ENCODE measurements around the gene DPY19L1. TPM values are rescaled to one million over a fixed set of nuclear protein-coding genes. Genes with fewer than 3 reads are reported as not detected.
"Not testable (repeated sequence)": the region's sequence is repeated elsewhere in the genome, so short reads cannot be mapped to it uniquely, and the experiment has no call there.

The DPY19L1 gene
- total RNA-seq, 1 experiment from 2014 or later: 51.2 TPM

DNA sequence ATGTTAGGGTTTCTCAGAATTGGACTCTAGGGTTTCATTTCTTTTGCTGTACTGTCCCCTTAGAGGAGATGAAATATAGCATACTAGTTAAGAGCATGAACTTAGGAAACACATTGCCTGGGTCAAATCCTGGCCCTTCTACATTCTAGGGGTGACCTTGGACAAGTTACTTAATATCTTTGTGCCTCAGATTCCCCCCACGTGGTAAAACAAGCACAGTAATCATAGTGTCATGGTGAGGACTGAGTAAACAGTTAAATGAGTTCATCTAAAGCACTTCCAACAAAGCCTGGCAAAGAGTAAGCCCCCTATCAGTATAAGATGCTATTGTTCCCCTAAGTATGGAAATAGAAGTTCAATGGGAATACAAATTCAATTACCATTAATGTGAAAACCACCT is 5.1 kb downstream of the DPY19L1 start:
- no peak for DNase-seq (ENCODE audit: low read depth)

DNA sequence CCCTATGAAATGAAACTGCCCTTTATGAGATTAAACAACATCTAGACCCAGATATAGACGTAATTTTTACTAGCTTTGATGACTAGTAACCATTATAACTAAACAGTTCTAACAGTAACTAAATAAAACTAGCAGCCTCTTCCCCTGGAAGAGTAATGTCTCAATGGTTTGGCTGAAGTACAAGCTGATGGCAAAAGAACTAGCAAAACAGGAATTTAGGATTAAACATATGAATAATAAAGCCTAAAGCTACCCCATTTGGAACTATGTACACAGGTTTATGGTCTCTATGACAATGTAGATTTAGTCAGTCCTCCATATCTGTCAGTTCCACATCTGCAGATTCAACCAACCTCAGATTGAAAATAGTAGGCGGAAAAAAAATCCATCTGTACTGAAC is 6.4 kb downstream of the DPY19L1 start:
- DNase-seq (ENCODE audit: low read depth): no peak

DNA sequence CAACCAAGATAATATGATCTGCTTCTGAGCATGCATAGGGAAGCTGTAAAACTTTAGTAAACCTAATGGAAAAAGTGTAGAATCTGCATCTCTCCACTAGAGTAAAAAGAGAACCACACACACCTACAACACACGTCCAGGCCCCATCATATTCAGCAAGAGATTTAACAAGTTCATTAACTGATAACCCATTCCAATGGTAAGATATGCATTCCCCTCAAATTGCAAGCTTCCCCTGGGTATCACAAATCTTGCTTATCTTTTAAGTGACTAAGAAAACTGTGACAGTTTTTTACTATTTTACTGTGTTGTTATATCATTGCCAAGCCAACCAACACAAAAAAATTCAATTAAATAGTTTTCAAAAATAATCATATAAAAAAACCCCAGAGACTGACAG is 8.0 kb downstream of the DPY19L1 start:
- no peak for DNase-seq (ENCODE audit: low read depth)

DNA sequence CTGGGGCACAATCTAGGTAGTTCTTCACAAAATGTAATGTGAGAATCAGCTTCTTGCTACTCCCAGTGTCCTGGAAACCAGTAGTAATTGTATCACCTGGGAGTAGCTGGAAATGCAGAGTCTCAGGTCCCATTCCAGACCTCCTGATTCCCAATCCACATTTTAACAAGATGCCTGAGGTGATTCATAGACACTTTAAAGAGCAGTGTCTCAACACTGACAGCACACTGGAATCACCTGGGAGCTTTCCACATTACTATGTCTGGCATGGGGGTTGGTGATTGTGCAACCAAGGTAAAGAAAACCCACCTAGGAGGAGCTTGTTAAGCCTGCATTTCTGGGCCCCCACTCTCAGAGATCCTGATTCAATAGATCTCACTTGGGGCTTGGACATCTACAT is 11.1 kb downstream of the DPY19L1 start:
- peak; percentile 18 for DNase-seq (ENCODE audit: low read depth)

DNA sequence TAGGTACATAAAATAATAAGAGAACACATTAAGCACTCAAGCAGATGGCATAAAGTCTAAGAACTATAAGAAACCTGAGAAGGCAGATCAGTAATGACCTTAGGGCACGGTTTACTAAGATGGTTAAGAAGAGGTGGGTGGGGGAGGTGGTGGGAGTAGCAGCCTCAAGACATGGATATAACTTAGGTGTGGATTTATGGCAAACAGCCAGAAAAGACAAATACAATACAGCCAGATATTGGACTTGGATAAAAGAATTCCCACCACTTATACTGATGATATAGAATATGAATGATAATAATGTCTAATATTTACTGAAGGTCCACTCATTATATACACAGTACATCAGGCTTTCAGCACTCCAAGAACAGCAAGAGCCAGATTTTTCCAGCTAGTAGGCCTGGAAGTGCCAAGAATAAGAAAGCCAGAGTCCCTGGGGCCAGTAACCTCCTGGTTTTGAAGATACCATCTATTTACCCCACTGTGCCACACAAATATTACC is 11.9 kb downstream of the DPY19L1 start:
- DNase-seq (ENCODE audit: low read depth): peak; percentile 50

DNA sequence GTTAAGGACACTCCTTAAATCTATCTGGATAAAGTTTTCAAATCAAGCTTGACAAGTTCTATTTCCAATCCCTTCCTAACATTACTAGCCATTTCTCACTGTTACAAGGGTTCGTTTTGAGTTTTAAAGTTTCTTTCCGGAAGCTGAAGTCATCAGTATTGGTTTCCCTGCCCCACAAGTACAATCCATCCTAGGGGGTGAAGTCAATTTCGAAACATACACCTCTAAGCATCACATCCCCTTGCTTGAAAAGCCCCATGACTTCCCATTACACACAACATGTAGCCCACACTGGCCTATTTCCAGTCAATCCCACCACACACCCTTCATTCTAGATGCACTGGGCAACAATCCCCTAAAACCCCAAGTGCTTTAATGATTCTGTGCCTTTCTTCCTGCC is 13.0 kb downstream of the DPY19L1 start:
- no peak for DNase-seq (ENCODE audit: low read depth)

DNA sequence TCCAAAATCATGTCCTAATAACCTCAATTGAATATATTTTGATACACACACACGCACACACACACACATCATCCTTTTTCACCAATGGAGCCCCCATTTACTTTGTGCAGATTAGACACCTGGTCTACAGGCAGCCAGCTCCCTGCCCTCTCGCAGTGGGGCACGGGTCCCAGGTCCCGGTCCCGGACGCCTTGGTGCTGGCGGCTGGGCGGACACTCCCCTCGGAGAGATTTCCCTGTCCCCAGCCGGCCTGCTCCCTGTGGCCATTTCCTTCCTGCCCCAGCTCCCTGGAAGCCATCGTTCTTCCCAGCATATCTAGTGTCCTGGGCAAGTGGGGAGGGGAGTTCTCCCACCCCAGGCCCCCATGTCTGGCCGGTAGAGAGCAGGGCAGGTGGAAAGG is 14.6 kb downstream of the DPY19L1 start:
- DNase-seq (ENCODE audit: low read depth): no peak

DNA sequence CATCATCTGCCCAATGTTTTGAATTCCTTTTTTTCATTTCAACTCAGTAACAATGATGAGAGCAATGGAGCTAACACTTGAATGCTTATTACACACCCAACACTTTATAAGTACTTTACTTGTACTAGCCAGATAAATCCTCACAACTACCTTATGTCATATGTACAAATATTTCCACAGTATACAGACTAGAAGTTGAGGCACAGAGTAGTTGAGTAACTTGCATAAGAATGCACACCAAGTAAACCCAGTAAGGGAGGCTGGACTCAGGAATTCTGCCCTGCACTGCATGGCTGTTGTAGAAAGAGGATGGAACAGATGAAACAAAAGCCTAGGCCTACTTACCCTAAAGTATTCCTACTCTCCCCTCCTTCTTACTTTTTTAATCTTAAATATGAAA is 15.8 kb downstream of the DPY19L1 start:
- DNase-seq (ENCODE audit: low read depth): no peak

DNA sequence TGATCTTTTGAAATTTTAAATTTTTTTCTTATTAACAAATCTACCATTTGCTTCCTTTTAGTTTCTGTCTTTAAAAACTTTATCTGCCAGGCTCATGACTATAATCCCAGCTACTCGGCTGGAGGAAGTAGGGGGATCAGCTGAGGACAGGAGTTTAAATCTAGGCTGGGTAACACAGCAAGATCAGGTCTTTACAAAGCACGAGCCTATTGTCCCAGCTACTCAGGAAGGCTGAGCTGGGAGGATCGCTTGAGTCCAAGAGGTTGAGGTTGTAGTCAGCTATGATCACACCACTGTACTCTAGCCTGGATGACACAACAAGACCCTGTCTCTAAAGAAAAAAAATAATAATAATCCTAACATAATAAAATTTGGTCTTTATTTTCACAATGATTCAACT is 17.5 kb downstream of the DPY19L1 start:
- no peak for DNase-seq (ENCODE audit: low read depth)

DNA sequence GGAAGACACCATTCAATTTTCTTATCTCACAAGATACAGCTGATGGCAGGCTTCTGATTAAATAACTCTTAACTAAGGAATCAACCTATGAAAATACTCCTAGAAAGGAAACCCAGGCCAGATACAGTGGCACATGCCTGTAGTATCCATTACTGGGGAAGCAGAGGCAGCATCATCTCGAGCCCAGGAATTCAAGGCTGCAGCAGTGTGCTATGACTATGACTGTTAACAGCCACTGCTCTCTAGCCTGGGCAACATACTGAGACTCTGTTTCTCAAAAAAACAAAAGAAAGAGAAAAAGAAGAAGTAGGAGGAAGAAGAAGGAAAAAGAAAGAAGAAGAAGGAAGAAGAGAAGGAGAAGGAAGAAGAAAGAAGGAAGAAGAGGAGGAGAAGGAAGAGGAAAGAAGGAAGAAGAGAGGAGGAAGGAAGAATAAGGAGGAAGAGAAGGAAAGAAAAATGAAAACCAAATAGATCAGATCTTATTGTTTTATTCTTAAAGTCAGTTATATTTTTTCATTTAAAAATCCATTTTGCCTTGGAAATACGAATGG is 18.0 kb downstream of the DPY19L1 start:
- DNase-seq (ENCODE audit: low read depth): no peak

DNA sequence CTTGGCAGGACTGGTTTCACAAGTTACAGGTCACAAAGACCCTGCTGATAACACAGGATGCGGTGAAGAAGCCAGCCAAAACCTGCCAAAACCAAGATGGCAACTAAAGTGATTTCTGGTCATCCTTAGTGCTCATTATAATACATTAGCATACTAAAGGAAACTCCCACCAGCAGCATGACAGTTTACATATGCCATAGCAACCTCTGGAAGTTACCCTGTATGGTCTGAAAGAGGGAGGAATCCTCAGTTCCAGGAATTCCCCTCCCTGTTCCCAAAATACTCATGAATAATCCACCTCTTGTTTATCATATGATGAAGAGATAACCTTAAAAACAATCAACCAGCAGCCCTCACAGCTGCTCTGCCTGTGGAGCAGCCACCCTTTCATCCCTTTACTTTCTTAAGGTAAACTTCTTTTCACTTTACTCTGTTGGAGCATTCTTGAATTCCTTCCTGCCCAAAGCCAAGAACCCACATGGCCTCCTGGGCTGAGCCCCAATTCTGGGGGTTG is 21.9 kb downstream of the DPY19L1 start:
- peak; percentile 69 for DNase-seq (ENCODE audit: low read depth)

DNA sequence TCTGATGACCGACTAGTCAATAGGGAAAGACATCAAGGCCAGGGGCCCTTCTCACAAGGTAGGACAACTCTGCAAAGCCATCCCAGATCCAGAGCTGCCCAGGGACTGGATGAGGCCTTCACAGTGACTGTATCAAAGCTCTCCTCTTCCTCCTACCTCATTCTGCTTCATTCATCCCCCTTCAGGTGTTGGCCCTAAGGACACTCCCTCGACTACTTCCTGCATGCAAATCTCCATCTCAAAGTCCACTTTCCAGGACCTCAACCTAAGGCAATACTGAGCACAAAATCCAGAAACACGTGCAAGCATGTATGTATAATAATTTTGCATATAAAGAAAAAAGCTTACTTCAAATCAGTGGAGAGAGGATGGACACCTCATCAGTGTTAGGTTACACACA is 25.1 kb downstream of the DPY19L1 start:
- DNase-seq (ENCODE audit: low read depth): no peak

DNA sequence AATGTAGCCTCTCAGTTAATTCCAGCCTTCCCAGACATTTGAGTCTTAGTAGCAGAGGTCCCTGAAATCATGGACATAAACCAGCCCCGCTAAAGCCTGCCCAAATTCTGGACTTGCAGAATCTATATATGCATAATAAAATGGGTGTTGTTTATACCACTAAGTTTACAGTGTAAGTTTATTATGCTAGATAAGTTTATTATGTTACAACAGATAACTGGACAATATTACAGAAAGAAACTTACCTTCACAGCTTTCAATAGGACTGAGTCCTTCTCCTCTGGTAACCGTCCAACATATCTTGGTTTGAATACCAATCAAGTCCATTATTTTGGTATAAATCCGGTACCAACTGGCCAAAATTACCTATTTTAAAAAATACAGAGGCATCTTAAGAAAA is 26.2 kb downstream of the DPY19L1 start:
- no peak for DNase-seq (ENCODE audit: low read depth)

DNA sequence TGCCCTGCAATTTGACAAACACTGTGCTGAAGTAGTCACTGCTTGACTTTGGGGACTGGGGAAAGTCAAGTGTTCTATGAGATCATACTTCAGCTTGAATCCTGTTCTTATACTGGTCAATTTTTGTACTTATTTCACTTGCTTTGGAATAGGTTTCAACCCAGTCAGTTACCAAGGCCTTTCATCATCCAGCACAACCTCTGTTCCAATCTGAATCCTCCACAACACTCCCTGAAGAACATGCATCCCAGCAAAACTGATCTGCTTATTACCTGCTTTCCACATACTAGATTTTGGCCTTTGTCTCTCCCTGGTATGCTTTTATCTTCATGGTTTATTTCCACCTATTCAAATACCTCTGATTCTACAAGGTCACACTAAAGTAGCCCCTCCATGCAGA is 29.5 kb downstream of the DPY19L1 start:
- DNase-seq (ENCODE audit: low read depth): no peak

DNA sequence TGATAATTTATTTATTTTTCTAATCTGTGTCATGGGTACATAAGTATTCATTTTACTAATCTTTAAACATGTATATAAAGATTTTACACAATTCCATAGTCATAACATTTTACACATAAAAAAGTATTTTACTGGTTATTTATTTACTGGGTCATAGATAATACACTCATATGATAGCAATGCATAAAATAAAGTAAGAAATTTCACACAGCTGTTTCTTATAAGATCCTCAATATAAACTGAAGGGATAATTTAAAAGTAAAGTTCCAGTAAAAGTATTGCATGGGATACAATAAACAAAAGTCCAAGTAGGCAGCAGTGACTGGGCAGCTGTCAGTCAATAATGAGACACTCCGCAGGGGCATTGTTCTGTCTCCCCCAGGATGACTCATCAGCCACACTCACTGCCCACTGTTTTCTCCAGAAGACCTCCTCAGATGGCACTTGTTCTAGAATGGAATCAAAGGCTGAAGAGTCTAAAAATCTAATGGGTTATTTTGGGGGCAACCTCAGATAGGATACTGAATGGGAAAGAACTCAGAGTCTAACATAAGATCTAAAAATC is 32.7 kb downstream of the DPY19L1 start:
- peak; percentile 66 for DNase-seq (ENCODE audit: low read depth)

DNA sequence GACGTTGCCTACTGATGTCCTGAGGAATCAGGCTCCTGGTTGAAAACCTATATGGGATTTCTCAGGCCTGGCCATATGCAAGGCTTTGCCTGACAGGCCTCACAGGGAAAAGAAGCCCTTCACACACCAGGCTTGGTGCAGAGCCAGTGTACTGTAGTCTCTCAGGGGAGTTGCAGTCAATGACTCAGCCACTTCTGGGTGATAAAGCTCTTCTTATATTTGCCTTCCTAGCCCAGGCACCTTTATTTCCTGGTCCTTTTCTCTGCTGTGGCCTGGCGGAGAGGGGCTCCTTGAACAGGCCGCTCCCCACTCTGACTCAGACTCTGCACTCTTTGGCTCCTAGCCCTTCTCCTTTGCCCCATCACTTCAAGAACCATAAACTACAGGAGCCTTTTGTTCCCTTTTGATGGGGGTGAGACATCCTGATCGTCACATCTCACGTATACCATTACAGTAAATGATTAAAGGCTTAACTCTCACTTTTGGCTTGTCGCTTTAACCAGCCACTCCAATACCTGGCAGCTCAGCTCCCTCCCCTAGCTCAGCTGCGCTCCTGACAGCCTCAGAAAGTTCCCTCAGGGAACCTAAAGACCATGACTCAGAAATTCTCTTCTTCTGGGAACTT is 33.5 kb downstream of the DPY19L1 start:
- peak; percentile 95 for DNase-seq (ENCODE audit: low read depth)

DNA sequence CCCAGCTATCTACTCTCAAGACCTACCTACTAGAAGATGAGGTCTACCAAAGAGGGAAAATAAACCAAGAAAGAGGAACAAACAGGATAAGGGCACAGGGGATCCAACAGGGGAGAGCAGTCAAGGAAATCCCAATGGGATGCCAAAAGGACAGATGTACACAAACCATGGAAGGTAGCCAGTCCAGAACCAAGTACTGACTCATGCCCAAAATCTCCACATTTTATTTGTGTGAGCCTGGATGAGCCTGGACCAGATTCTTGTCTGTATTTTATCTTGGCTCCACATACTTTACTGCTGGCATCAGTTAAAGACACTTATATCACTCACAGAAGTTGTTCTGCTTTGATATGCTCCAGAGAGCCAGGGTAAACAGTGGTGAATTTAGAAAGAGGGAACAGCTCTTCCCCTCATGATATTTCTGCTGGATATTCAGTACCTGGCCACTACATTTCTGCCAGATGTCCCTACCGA is 34.1 kb downstream of the DPY19L1 start:
- peak; percentile 76 for DNase-seq (ENCODE audit: low read depth)

DNA sequence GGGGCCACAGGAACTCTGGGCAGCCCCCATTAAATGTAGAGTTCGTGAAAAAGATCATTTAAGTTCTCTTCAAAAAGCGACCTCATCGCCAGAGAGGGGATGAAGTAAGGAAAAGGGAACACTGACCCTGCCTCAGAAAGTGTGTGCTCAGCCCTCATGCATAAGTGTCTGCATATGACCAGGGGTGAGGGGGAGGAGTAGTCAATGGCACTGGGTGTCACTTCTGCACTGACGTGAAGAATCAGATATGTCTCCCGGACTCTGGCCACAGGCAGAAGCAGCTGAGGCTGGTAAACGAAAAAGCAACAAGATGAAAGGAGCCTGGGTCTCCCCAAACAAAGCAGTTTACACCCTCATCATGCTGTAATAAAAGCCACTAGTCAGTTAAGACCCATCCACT is 39.0 kb downstream of the DPY19L1 start:
- not testable (repeated sequence) for DNase-seq (ENCODE audit: low read depth)

DNA sequence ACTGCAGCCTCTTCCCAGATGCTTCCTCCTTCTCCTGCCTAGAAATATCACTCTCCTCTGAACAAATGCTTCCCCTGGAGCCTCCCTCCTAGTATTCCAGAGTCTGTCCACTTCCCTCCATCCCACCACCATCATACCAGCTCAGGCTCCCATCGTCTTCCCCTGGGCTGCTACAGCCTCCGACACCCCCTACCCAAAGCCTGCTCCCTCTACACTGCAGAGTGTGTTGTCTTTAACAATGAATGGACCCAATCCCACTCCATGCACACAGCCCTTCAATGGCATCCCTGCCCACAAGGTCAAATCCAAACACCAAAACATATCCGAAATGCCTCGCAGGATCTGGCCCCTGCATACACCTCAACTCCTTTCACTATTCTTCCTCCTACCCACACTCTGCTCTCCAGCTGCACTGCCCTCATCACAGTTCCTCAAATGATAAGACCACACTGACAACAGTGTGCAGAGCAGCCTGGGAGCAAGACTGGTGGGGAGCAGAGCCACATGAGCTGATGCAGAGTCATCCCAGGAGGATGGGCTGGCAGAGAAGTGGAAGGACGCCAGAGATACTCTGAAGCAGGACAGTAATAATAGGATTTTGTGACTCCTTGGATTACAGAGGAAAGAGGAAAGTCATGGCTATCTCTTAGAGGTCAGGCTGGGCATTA is 40.7 kb downstream of the DPY19L1 start:
- DNase-seq (ENCODE audit: low read depth): not testable (repeated sequence)

DNA sequence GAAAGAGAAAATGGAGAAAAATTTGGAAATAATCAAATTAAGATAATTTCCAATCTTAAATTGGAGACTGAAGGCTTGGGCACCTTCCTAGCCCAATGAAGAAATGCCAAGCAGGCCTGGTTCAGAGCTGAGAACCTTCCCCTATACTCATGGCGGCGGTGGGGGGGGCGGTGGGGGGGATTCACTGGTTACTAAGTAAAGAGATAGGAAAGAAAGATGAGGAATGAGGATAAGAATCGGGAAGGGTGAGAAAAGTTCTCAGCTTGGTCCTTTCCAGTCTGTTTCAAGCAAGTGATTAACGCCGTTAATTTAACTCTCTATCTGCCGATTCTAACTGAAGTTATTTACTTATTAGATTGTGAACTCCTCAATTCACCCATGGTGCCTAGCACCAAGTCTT is 41.5 kb downstream of the DPY19L1 start:
- no peak for DNase-seq (ENCODE audit: low read depth)

DNA sequence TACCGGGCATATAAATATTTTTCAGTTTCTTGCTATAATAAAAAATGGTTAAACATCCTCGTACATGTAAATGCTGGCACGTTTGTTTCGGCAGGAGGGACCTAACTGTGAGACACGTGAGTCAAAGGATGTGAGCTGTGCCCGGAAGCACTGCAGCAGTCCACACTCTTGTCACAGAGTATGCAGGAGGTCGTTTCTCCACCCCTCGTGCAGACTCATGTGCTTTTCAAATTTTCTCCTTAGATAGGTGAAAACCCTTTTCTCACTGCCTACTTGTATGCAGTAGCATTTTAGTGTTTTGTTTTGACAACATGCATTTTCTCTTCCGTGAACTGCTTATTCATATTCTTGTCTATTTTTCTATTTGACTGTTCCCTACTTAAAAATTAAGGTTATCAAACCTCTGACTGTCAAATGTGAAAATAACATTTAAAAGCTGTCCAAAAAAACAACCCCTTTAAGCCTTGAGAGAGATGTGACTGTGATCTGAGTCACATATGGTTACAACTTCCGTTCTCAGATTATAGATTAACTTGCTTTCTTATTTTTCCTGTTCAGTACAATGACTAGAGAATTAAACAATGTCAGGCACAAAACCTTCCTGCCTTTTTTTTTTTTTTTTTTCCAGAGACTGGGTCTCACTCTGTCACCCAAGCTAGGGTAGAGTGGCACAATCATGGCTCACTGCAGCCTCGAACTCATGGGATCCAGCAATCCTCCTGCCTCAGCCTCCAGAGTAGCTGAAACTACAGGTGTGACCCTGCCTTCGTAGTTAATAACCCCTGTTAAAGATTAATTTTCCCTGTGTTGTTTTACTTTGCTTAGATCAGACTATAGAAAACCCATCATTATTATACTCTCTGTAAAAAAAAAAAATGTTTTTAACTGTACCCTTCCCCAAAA is 45.1 kb downstream of the DPY19L1 start:
- peak; percentile 67 for DNase-seq (ENCODE audit: low read depth)
